ENCODE data around the gene TSPAN15.

DNA sequence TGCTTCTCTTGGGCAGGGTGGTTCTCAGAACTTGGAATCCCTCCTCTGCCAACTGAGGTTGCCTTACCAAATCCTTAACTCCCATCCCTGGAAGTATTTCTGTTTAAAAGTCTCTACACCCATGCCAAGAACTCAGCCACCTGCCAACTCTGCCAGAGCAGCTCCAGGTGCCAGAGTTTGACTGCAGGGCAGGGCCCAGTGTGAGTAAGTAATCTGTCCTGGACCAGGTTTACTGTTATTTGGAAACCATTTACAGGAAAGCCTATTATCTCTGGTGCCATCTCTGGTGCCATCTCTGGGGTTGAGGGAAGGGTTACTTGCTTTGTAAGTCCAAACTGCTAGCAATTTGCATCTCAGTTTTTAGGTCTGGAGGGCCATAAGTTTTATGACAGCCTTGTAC is 2.5 kb downstream of the TSPAN15 start:
- TF ChIP-seq EZH2 (IDR thresholded peaks at IDR 0.05; ENCODE audit: low read depth) (no peak), CTCF (conservative IDR thresholded peaks at IDR 0.05) (no peak)
